ENCODE measurements around the gene FRMPD3.

Gene FRMPD3

GRCh38 chrX:107448998-107449835 is at the start of gene FRMPD3:
Gene FRMPD3 (plus strand): TSS chrX:107449652. CDS start chrX:107526589, 76,937 bp downstream.
- TF ChIP-seq SNAI2 (CRISPR knock-in tag; IDR thresholded peaks at IDR 0.05) (no peak), BACH2 (CRISPR knock-in tag; IDR thresholded peaks at IDR 0.05; ENCODE audit: borderline replicate concordance) (no peak), ZC3H10 (CRISPR knock-in tag; IDR thresholded peaks at IDR 0.05) (no peak), OSR1 (CRISPR knock-in tag; IDR thresholded peaks at IDR 0.05) (no peak), ZFP3 (CRISPR knock-in tag; IDR thresholded peaks at IDR 0.05) (no peak), TCF4 (CRISPR knock-in tag; IDR thresholded peaks at IDR 0.05; ENCODE audit: borderline replicate concordance) (no peak), ZNF8 (CRISPR knock-in tag; IDR thresholded peaks at IDR 0.05) (no peak), PPARA (CRISPR knock-in tag; IDR thresholded peaks at IDR 0.05; ENCODE audit: borderline replicate concordance) (no peak), ZNF70 (CRISPR knock-in tag; IDR thresholded peaks at IDR 0.05) (no peak)
- ATAC-seq: peak; percentile 43

GRCh38 chrX:107420571-107420970 is 28.9 kb upstream of the FRMPD3 start:
- no peak for ATAC-seq
- TF ChIP-seq ZFP3 (CRISPR knock-in tag; IDR thresholded peaks at IDR 0.05) (no peak), OSR1 (CRISPR knock-in tag; IDR thresholded peaks at IDR 0.05) (no peak), TCF4 (CRISPR knock-in tag; IDR thresholded peaks at IDR 0.05; ENCODE audit: borderline replicate concordance) (no peak), PATZ1 (CRISPR knock-in tag; IDR thresholded peaks at IDR 0.05; ENCODE audit: borderline replicate concordance) (no peak)

GRCh38 chrX:107421337-107421861 is 28.1 kb upstream of the FRMPD3 start:
- TF ChIP-seq OSR1 (CRISPR knock-in tag; IDR thresholded peaks at IDR 0.05) (no peak), SNAI2 (CRISPR knock-in tag; IDR thresholded peaks at IDR 0.05) (no peak), ARNTL (CRISPR knock-in tag; IDR thresholded peaks at IDR 0.05; ENCODE audit: borderline replicate concordance, low read depth) (no peak), ZFP30 (CRISPR knock-in tag; IDR thresholded peaks at IDR 0.05) (no peak), PATZ1 (CRISPR knock-in tag; IDR thresholded peaks at IDR 0.05; ENCODE audit: borderline replicate concordance) (no peak), CSRNP3 (CRISPR knock-in tag; IDR thresholded peaks at IDR 0.05) (no peak), ZNF565 (CRISPR knock-in tag; conservative IDR thresholded peaks at IDR 0.05; ENCODE audit: low read depth) (no peak), CREB5 (CRISPR knock-in tag; IDR thresholded peaks at IDR 0.05; ENCODE audit: low read depth) (no peak), ISL1 (CRISPR knock-in tag; IDR thresholded peaks at IDR 0.05) (no peak), ESRRG (CRISPR knock-in tag; IDR thresholded peaks at IDR 0.05) (no peak), PPARA (CRISPR knock-in tag; IDR thresholded peaks at IDR 0.05; ENCODE audit: borderline replicate concordance) (no peak), CSDC2 (CRISPR knock-in tag; IDR thresholded peaks at IDR 0.05) (no peak), GLIS3 (CRISPR knock-in tag; IDR thresholded peaks at IDR 0.05) (no peak), ZFP3 (CRISPR knock-in tag; IDR thresholded peaks at IDR 0.05) (no peak)
- no peak for ATAC-seq

GRCh38 chrX:107429090-107429489 is 20.4 kb upstream of the FRMPD3 start:
- TF ChIP-seq PATZ1 (CRISPR knock-in tag; IDR thresholded peaks at IDR 0.05; ENCODE audit: borderline replicate concordance) (no peak), ZNF565 (CRISPR knock-in tag; conservative IDR thresholded peaks at IDR 0.05; ENCODE audit: low read depth) (no peak), PPARA (CRISPR knock-in tag; IDR thresholded peaks at IDR 0.05; ENCODE audit: borderline replicate concordance) (no peak), ZNF70 (CRISPR knock-in tag; IDR thresholded peaks at IDR 0.05) (no peak), ZFP30 (CRISPR knock-in tag; IDR thresholded peaks at IDR 0.05) (no peak), ESRRG (CRISPR knock-in tag; IDR thresholded peaks at IDR 0.05) (no peak), SNAI2 (CRISPR knock-in tag; IDR thresholded peaks at IDR 0.05) (no peak), CSDC2 (CRISPR knock-in tag; IDR thresholded peaks at IDR 0.05) (no peak), CREB5 (CRISPR knock-in tag; IDR thresholded peaks at IDR 0.05; ENCODE audit: low read depth) (no peak), GLIS3 (CRISPR knock-in tag; IDR thresholded peaks at IDR 0.05) (no peak), BACH2 (CRISPR knock-in tag; IDR thresholded peaks at IDR 0.05; ENCODE audit: borderline replicate concordance) (no peak), TOX (CRISPR knock-in tag; IDR thresholded peaks at IDR 0.05; ENCODE audit: borderline replicate concordance) (no peak)
- no peak for ATAC-seq
